GM19238 (cell line): ENCODE results near the gene CCDC30.

Experiments used
- DNase-seq: peaks from one replicate; pipeline ENCODE4 v3.0.0; 2011; ENCODE audit warnings: low spot score; ENCODE audit not compliant: insufficient read length

CCDC30 gene

DNA sequence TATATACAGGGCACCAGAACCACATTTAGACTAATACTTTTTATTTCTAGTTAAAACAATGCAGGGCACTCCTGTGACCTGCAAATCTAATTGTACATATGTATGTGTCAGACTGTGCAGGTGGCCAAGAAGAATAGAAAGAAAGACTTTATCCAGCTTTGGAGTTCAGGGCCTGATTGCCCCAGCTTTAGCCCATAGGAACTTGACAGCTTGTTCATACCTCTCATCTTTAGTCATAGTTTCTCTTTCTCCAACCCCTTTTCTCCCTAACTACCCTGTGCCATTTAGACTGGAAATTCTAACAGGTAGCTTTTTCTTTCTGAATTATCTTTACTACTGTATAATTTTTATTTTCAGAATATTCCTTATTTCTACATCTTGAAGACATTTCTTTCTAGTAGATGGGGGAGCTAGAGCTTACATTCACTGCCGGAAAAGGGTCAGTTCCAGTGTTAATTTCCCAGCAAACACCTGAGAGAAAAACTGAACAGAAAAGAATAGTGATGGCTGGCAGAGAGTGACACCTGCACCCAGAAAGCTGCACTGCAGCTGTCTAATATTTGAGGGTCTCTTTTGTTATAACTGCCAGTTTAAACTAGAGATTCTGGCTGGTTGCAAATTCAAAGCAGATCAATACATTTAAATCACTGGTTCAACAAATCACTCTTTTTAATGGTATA, 227.5 kb downstream of the CCDC30 start:
- no peak for DNase-seq

- DNase-seq, result no peak
Observed at GRCh38 chr1:42691157-42691498, 228.0 kb downstream of the CCDC30 start.

- DNase-seq, result no peak
Observed at GRCh38 chr1:42692461-42692860, 229.4 kb downstream of the CCDC30 start.

DNA sequence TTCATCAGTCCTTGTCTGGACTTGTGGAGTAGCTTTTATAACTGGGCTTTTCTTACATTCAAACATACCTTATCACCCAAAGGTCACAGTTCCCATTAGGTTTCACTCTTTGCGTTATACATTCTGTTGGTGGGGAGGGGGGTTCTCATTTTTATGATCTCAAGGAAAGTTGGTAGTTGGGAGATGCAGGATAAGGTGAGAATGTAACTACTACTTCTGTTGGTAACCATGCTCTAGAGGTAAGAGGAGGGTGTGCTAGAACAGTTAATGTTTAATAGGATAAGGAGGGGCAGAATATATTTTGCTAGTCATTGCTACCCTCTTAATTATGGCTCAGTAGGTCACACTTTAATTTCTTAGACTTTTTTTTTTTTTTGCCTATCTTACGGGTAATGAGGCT, 229.8 kb downstream of the CCDC30 start:
- no peak for DNase-seq

- no peak for DNase-seq
Observed at GRCh38 chr1:42698081-42698813, 235.2 kb downstream of the CCDC30 start.

- no peak for DNase-seq
Observed at GRCh38 chr1:42700006-42700405, 236.9 kb downstream of the CCDC30 start.

DNA sequence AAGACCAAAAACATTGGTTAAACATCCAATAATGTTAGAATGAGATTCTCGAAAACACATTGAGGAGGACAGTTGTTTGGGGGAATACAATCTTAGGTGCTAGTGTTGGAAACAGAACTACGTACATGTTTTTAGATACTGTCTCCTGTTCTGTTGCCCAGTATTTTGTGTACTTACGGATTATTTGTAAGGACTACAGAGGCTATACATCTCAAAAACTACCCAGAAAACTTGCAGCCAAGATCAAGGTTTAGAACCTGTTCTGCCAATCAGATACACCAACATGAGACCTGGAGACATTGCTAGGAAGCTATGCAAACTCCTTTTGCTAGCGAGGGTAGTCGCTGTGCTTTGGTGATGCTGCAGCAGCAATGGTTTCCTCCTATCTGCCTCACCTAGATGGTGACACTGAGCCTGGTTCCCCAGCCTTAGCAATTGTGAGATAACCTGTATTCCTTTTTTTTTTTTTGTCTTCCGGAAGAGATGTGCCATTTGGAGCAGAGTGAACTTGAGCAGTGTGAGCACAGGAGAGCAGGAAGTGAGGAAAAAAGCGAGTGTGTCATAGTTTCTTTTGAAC, 240.9 kb downstream of the CCDC30 start:
- no peak for DNase-seq
